SHP77 (cell line): ENCODE results near the gene PRR7.
A peak's percentile ranks its signal among the peaks of the same experiment; 100 is the strongest.

Experiments
- DNase-seq, 2 experiments: peaks; one replicate each; lab custom pipeline; 2025; lab: John Stamatoyannopoulos, UW

PRR7 gene

GRCh38 chr5:177435847-177436536 is 10.6 kb upstream of the PRR7 start:
- no peak for DNase-seq

- DNase-seq, result no peak
Measured at GRCh38 chr5:177437623-177438022, 9.0 kb upstream of the PRR7 start.

- no peak for DNase-seq
Measured at GRCh38 chr5:177438468-177438867, 8.1 kb upstream of the PRR7 start.

GRCh38 chr5:177439518-177440053 is 7.0 kb upstream of the PRR7 start:
- DNase-seq, result no peak

- DNase-seq, result no peak
Measured at GRCh38 chr5:177440211-177440989, 6.2 kb upstream of the PRR7 start.

- no peak for DNase-seq
Measured at GRCh38 chr5:177440990-177441780, 5.4 kb upstream of the PRR7 start.

GRCh38 chr5:177442066-177442826 is 4.4 kb upstream of the PRR7 start:
- DNase-seq, result no peak

- no peak for DNase-seq
Measured at GRCh38 chr5:177443144-177443983, 3.2 kb upstream of the PRR7 start.

GRCh38 chr5:177444106-177445051 is 2.2 kb upstream of the PRR7 start:
- DNase-seq, result no peak

- no peak for DNase-seq
Measured at GRCh38 chr5:177445052-177445916, 1.3 kb upstream of the PRR7 start.

- DNase-seq, result no peak
Measured at GRCh38 chr5:177445917-177446199, 756 bp upstream of the PRR7 start.

- peak in 1 of 2 experiments; percentile 60 for DNase-seq
Measured at GRCh38 chr5:177447066-177447610, 524 bp downstream of the PRR7 start.

- DNase-seq, result no peak
Measured at GRCh38 chr5:177447611-177448243, 1.1 kb downstream of the PRR7 start.

GRCh38 chr5:177448244-177448950 is 1.8 kb downstream of the PRR7 start:
- DNase-seq, result no peak

- no peak for DNase-seq
Measured at GRCh38 chr5:177449140-177450061, 2.8 kb downstream of the PRR7 start.
